Stimulated activated CD4-positive, alpha-beta T cell treated with anti-CD3 and anti-CD28 coated beads, Interleukin-12 subunit alpha, Interleukin-12 subunit beta, amount 100 ng/mL, for 48 hours (primary cell): ENCODE measurements around the gene CTRL.
"Not testable (repeated sequence)": the region's sequence is repeated elsewhere in the genome, so short reads cannot be mapped to it uniquely, and the experiment has no call there.

Experiments
- DNase-seq, 3 donors: peaks; one replicate each; pipeline ENCODE4 v3.0.0-alpha.2; 2020; ENCODE audit warnings: low read depth in 2 of 3, low spot score in 1 of 3

CTRL gene

GRCh38 chr16:67931712-67932461 lies at the start of gene CTRL:
CTRL (minus strand) TSS chr16:67931862; CDS start chr16:67931852, 10 bp downstream.
- DNase-seq, result no peak

DNA sequence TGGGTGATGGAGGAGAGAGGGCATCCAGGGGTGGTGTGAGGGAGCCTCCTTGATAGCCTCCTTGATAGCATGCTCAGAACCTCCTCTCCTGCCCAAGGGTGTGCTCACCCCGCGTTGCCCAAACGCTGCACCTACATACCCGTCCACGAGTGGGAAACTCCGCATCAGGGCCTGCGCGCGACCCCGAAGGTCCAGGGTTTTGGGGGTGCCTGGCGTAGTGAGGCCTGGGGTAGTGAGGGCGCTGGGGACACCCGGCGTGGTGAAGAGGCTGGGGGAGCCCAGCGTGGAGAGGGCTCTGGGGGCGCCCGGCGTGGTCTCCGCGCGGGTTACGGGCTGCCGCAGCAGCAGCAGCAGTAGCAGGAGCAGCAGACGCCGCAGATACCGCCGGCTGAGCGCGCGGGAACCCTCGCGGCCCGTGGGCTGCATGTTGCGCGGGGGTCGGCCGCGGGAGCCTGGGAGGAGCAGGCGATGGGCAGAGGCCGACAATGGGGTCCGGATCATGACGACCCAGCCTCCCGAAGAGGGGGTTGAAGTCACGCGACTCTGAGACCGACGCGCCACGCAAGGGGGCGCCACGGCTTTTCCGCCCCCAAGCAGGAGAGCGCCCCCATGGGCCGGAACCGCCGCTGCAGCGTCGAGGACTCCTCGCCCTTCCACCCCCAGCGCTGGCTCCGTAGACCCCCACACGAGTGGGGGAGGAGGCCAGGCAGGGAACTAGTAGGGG lies 48.5 kb upstream of the CTRL start, which contains the start of gene DPEP3:
Gene DPEP3, minus strand, starts transcription at position 545 of the 724 bp plus-strand sequence. Its CDS starts 119 bp downstream, at position 426.
- no peak for DNase-seq

GRCh38 chr16:67977469-67978227 lies 46.0 kb upstream of the CTRL start:
- no peak for DNase-seq

- DNase-seq, result no peak
Measured at GRCh38 chr16:67977005-67977404, 45.3 kb upstream of the CTRL start.

DNA sequence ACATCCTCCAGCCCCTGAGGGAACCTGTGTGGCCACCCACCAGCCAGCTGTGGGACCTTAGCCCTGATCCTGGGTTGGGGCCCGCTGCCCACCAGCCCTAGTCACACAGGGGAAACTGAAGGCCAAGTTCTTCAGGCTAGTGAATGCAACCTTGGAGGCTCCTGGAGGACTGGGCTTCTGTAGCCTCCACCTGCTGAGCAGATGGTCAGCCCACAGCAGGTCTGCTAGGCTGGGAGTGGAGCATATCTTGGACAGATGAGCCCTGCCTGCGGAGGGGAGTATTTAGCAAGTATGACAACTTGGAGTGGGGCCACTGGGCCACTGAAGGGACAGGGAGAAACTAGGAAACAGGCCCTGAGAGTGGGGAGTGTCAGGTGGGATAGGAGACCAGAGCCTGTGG lies 44.5 kb upstream of the CTRL start:
- no peak for DNase-seq

DNA sequence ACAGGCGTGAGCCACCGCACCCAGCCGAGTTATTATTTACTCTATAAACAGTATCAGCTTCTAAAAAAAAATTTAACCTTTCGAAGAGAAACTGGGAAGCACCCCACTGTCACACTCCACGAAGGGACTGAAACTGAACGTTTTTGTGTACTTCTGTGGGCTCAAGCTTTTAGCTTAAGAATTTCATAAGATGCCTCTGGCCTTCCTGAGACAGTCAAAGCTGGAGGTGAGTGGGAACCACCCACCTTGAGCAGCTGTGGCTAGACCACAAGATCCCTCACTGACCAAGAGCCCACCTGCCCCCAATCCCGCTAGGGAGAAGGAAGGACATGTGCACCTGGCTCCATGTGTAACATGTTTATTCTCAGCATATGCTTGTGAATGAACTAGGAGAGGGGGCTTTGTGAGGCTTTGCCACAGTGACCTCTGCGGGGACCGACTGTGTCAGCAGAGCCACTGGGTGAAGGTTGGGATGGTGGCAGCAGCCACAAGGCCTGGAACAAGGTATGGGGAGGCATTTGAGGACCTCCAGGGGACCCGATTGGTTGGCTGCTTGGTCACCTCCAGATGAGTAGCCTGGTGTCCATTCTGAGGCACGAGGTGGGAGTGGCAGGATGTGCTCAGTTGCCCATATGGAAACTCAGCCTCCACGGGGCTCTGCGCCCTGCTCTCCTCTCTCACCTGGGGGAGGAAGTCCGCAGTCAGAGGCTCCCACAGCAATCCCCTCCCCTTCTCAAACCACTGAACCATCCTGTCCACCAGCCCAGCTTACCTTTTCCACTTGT lies 43.9 kb upstream of the CTRL start:
- DNase-seq, result no peak

- DNase-seq, result not testable (repeated sequence)
Measured at GRCh38 chr16:67972285-67972684, 40.6 kb upstream of the CTRL start.

DNA sequence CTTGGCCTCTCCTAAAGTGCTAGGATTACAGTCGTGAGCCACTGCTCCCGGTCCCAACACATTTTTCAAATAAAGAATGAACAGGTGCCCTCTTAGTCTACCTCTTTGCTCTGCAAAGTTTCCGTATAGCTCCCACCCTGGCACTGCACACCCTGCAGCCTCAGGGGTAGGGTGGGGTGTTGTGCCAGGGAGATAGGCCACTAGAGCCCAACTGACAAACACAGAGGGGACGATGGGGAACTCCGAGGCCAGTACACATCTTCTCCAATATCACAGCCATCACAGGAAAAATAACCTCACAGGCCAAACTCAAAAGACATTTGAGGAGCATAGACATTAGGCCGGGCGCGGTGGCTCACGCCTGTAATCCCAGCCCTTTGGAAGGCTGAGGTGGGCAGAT lies 39.4 kb upstream of the CTRL start:
- no peak for DNase-seq

- DNase-seq, result no peak
Measured at GRCh38 chr16:67969254-67970039, 37.8 kb upstream of the CTRL start.

DNA sequence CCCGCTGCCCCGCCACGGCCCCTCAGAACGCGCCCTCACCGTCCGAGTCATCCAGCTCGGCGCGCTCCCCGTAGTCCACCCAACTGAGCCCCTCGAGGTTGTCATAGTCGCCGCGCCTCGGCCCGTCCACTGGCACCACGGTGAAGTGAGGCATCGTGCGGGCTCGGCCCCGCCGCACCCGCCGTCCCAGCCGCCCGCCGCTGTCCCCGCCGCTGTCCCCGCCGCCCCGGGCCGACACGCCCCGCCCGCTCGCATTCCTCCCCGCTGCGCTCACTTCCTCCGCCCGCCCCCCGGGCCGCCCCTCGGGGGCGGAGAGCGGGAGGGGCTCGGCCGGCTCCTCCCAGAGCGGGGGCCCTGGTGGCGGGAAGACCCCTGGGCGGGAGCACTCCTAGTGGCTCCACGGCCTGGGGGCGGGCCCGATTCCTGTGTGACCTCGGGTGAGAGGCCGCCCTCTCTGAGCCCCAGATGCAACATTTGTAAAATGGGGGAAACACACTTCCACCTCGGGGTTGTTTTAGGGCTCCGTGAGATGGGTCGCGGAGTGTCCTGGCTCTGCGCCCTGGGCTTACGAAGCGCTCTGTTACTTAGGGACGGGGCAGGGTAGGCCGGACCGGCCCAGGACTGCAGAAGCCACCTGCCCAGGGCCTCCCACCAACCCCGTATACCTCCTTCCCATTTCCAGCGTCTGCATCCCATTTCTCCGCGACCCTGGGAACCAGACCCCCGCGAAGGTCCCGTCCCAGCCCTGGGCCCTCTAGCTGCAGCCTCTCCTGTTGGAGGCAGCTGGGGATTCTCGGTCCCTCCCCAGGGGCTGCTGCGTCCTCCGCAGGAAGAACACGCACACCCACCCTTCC lies 37.0 kb upstream of the CTRL start, which contains the start of gene SLC12A4:
Gene SLC12A4, minus strand, starts transcription at position 238 of the 854 bp plus-strand sequence. Its CDS starts 84 bp downstream, at position 154.
- DNase-seq, result peak; percentile 81 to 86 (median 85)

GRCh38 chr16:67967958-67968399 lies 36.3 kb upstream of the CTRL start:
- no peak for DNase-seq

GRCh38 chr16:67967183-67967957 lies 35.7 kb upstream of the CTRL start:
- DNase-seq, result no peak

GRCh38 chr16:67966549-67967182 lies 35.0 kb upstream of the CTRL start:
- no peak for DNase-seq

DNA sequence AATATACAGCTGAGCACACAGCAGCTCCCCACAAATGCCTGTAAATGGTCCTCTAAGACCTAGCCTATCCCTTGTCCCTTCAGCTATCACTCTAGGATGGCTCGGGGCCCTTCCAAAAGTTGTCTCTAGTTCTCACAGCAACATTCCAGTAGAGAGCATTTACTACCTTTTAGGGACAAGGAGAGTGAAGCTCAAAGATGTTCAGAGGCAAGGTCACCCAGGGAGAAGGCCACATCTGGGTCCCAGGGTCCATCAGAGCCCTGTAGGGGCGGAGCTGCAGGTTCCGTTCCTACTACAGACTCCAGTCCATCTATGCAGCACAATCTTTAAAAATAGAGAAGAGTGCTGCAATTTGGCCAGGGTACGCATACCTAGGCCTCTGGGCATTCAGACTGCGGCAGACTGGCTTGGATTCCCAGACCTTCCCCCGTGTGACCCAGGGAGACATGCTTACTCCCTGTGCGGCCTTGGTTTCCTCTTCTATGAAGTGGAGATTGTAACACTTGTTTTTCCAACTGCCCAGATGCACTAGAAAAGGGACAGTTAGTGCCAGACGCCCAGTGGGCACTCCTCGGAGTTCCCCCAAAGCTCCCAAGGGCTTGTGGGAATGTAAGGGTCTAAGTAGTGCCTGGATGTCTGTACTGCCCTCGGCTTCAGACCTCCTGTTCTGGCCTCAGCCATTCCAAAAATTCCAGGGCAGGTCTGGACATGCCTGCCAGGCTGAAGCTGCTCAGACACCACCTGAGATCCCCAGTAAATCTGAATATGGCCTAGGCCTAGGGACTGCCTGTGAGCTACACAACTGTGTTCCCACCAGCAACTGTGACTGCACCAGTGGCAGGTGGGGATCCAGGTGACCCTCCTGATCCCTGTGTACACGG lies 34.2 kb upstream of the CTRL start:
- DNase-seq, result no peak

GRCh38 chr16:67964477-67965131 lies 32.9 kb upstream of the CTRL start:
- DNase-seq, result no peak

GRCh38 chr16:67963662-67964321 lies 32.1 kb upstream of the CTRL start:
- DNase-seq, result no peak
